SKM-1 (cell line): ENCODE results near the gene P2RY2.
"Not testable (repeated sequence)": the region's sequence is repeated elsewhere in the genome, so short reads cannot be mapped to it uniquely, and the experiment has no call there.

Experiments
- DNase-seq: peaks from one replicate; lab custom pipeline; 2025; ENCODE audit not compliant: unreplicated experiment; lab: John Stamatoyannopoulos, UW

Gene P2RY2

DNA sequence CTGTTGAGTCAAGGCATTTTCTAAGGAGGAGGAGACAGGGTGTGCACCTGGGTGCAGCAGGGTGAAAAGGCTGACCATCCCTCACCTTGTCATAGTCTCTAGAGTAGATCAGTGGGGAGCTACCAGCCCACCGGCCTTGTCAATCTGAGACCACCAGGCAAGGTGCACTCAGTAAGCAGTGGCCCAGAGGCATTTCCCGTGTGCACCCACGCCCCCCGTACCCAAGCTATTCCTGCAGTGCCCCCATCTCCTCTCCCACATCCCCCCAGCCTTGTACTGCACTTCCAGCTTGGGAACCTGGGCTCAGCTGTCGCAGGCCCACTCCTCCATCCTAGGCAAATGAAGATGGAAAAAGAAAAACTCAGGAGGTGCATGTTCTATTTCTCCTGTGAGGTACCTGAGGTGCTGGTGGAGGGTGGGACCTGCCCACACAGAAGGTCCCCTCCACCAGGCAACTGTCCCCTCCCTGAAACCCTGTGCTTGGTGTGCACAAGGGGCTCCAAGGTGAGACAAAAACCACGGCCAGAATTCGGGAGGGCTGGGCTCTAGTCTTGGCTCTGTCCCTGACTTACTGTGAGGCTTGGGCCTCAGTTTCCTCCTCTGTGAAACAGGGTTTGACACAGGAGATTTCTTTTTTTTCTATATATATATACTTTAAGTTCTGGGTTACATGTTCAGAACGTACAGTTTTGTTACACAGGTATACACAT is 8.4 kb downstream of the P2RY2 start:
- no peak for DNase-seq

DNA sequence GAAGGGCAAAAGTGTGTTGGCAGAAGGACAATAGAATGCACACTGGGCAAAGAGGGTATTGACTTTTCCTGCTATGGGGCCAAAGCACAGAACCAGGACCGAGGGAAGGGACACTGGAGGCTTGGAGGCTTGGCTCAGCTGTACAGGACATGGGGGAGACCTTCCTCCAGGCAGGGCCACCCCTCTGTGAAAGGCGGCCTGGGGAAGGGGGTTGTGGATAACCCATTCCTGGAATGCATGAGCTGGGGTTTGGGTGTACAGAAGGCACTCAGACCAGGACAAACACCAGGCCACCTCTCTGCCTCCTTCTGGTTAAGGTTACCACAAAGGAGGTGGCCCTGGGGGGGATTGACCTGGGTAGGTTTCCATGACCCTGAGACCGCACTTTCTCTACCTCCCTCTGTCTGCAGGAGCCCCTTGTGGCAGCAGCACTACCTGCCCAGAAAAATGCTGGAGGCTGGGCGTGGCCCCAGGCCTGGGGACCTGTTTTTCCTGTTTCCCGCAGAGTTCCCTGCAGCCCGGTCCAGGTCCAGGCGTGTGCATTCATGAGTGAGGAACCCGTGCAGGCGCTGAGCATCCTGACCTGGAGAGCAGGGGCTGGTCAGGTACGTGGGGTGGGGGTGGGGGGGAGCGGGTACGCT is 9.6 kb downstream of the P2RY2 start:
- DNase-seq, result no peak

DNA sequence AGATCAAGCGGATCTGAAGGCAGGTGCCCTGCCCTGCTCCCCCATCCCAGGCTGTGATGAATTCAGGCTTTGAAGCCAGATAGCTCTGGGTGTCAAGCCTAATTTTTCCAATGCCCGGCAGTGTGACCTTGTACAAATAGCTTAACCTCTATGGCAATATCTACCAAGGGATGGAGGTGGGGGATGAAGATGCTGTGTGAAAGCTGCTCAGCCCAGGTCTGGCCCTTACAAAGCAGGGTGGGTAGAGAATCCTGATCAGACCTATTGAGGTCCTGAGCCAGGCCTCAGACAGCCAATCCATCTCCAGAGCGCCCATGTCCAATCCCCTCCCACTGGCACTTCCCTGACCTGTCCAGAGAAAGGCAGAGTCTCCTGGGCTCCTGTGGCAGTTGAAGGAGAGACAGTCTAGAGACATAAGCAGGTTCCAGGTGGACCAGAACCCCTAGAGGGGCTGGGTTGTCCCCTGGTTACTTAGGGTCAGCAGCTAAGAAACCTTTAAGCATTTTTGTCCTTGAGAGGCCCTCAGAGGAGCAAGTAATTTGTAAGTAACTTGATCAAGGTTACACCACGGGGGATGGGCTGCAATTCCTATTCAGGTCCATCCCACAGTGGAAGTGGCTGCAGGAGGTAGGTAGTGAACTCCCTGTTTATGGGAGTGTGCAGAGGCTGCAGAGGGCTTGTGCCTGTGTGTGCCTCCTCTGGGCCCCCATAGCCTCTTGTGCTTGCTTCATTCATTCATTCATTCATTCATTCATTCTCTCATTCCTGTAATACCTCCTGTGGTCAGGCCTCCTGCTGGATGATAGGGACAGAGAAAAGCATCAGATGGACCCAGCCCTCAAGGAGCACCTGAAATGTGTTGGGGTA is 10.4 kb downstream of the P2RY2 start:
- no peak for DNase-seq

DNA sequence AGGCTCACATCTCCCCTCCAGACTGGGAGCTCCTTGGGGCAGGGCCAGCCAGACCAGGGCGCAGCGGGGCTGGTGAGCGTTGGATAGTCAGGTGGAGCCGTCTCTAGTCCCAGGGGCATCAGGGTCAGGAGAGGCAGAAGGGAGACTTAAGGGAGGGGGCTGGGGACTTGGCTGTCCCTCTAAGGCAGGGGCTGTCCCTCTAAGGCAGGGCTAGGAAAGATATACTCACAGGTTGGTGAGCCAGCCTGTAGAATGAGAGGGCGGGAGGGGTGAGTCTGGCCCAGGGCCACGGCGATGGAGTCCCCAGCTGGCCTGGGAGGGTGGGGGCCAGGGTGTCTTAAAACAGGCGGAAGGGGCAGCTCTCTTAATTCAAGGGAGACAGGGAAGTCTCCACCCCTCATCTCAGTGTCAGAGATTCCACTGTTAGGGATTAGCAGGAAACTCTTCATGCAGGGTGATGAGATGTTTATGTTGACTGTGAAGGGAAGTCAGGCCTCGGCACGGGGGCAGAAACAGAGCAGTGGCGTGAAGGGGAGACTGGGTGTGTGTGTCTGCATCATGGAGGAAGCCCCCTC is 11.3 kb downstream of the P2RY2 start:
- DNase-seq, result no peak

DNA sequence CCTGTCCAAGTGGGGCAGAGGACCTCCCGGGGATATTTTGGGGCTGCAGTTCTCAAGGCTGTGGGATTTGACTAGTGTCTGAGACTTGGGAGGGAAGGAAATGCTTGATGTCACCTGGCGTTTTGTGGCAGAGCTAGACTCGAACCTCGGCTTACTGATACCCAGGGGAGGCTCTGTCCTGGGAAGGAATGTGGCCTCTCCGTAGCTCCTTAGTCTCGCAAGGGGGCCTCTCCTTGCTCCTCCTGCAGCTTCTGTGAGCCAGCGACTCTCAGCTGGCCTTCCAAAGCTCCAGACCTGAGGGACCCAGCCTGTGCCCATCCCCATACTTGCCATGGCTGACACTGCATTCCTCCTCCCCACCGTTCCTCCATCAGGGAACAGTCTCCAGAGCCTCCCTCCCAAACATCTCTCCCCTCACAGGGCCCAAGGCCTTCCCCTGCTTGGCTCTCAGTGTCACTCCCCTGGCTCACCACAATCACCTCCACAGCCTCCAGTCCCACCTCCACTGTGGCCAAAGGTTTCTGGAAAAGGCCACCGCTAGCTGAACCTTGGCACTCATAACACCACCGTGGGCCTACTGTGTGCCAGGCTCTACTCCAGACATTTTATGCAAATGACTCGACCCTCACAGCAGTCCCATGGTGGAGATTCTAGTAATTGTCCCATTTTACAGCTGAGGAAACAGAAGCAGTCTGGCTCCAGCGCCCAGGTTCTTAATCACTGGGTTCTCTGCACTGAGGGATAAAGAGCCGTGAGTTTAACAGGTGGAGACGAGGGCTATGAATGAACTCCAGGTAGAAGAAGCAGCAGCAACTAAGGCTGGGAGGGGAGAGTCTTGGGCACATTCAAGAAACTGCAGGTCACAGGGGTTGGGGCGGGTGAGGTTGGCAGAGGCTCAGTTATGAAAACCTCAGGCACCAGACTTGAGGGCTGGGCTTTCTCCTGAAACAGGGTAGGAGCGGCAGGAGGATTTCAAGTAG is 12.1 kb downstream of the P2RY2 start:
- no peak for DNase-seq

DNA sequence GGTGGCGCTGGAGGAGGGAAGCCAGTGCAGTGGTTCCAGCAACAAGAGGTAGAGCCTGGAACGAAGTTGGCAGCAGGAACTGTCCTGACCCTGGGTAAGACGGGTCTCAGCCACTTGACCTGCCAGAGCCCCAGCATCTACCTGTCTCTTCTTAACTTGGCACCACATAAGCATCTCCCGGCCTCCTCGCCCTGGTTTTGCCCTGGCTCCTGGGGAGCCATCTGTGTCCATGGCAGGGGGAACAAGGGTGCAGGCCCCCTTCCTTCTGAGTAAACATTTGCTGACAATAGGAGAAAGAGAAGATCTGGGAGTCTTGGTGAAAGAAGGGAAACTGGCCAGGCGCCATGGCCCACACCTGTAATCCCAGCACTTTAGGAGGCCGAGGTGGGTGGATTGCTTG is 12.8 kb downstream of the P2RY2 start:
- DNase-seq, result no peak

DNA sequence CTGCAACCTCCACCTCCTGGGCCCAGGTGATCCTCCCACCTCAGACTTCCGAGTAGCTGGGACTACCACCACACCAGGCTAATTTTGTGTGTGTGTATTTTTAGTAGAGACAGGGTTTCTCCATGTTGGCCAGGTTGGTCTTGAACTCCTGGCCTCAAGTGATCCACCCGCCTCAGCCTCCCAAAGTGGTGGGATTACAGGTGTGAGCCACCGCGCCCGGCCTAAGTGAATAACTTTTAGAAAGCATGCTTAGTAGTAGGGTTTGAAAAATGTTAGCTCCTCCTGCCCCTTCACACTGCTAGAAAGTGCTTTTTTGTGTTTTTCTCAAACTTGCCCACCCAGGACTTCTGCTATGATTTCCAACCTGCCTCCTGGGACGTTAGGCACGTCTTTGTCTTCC is 14.4 kb downstream of the P2RY2 start:
- DNase-seq, result not testable (repeated sequence)

DNA sequence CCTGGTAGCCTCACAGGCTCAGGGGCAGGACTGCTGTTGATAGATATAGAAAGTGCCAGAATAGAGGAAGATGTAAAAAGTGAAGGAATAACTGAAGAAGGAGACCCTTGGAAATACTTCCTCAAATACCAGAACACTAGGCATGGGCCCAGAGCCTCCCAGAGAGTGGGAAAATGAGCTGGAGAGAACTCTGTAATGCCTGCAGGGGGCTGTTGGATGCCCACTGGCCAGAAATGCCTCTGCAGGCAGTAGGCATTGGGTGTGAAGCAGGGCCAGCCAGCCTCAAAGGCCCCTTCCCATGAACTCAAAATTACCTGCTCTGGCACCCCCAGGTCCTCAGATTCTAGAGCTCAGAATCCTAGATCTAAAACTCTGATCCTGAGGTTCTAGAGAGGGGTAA is 15.1 kb downstream of the P2RY2 start:
- no peak for DNase-seq

DNA sequence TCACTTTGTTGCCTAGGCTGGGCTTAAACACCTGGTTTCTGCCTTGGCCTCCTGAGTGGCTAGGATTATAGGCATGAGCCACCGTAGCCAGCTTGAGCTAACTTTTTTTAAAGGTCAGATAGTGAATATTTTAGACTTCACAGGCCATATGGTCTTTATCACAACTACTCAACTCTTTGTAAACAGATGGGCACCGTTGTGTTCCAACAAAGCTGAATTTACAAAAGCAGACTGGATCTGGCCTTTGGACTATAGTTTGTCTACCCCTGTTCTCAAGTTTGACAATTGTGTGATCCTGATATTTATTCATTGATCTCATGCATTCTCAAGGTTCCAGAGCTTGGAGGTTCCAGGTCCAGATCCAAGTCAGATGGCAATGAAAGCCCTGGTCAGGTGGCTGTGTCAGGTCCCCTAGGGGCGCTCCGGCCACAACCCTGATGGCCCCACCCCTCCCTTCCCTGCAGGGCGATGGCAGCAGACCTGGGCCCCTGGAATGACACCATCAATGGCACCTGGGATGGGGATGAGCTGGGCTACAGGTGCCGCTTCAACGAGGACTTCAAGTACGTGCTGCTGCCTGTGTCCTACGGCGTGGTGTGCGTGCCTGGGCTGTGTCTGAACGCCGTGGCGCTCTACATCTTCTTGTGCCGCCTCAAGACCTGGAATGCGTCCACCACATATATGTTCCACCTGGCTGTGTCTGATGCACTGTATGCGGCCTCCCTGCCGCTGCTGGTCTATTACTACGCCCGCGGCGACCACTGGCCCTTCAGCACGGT is 15.8 kb downstream of the P2RY2 start:
- no peak for DNase-seq

DNA sequence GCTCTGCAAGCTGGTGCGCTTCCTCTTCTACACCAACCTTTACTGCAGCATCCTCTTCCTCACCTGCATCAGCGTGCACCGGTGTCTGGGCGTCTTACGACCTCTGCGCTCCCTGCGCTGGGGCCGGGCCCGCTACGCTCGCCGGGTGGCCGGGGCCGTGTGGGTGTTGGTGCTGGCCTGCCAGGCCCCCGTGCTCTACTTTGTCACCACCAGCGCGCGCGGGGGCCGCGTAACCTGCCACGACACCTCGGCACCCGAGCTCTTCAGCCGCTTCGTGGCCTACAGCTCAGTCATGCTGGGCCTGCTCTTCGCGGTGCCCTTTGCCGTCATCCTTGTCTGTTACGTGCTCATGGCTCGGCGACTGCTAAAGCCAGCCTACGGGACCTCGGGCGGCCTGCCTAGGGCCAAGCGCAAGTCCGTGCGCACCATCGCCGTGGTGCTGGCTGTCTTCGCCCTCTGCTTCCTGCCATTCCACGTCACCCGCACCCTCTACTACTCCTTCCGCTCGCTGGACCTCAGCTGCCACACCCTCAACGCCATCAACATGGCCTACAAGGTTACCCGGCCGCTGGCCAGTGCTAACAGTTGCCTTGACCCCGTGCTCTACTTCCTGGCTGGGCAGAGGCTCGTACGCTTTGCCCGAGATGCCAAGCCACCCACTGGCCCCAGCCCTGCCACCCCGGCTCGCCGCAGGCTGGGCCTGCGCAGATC is 16.5 kb downstream of the P2RY2 start:
- DNase-seq, result no peak

DNA sequence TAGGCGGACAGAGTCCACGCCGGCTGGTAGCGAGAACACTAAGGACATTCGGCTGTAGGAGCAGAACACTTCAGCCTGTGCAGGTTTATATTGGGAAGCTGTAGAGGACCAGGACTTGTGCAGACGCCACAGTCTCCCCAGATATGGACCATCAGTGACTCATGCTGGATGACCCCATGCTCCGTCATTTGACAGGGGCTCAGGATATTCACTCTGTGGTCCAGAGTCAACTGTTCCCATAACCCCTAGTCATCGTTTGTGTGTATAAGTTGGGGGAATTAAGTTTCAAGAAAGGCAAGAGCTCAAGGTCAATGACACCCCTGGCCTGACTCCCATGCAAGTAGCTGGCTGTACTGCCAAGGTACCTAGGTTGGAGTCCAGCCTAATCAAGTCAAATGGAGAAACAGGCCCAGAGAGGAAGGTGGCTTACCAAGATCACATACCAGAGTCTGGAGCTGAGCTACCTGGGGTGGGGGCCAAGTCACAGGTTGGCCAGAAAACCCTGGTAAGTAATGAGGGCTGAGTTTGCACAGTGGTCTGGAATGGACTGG is 17.2 kb downstream of the P2RY2 start:
- DNase-seq, result no peak

DNA sequence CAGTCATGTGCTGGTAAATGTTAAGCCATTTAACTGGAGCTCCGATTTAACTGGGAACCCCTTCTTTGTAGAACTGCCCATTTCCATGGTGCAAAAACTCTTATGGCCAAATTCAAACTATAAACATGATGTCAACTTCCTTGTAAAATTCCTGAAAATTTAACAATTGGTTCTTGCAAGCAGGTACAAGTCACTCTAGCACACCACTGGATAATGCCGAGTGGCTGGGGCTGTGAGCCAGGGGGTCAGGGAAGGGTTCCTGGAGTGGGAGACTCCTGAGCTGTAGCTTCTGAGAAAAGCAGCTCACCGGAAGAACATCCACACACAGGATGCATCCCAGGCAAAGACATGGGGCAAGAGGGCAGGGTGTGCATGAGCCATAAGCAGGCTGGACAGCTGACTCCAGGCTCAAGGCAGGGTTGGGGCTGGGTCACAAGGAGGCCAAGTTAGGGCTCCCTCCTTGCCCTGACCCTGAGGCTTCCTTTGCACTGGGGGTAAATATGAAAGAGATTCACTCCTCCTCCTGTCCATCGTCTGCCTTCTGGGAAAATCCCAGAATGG is 18.2 kb downstream of the P2RY2 start:
- no peak for DNase-seq

DNA sequence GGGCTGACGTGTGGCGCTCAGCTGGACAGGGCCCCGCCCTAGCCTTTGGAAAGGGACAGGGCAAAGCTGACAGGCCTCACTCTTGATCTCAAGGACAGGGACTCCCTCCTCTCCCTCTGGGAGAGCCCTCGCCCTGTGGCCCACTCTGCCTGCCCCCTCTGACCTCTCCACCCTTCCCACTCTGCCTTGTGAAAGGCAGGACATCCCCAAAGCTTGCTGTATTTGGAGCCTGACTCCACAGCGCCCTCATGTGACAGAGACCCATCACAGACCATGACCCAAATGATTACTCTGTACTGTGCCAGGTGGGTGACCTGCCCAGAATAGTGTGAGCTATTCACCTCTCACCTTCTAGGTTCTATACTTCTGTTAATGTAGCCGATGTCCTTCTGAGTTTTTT is 18.8 kb downstream of the P2RY2 start:
- DNase-seq, result peak; percentile 31

DNA sequence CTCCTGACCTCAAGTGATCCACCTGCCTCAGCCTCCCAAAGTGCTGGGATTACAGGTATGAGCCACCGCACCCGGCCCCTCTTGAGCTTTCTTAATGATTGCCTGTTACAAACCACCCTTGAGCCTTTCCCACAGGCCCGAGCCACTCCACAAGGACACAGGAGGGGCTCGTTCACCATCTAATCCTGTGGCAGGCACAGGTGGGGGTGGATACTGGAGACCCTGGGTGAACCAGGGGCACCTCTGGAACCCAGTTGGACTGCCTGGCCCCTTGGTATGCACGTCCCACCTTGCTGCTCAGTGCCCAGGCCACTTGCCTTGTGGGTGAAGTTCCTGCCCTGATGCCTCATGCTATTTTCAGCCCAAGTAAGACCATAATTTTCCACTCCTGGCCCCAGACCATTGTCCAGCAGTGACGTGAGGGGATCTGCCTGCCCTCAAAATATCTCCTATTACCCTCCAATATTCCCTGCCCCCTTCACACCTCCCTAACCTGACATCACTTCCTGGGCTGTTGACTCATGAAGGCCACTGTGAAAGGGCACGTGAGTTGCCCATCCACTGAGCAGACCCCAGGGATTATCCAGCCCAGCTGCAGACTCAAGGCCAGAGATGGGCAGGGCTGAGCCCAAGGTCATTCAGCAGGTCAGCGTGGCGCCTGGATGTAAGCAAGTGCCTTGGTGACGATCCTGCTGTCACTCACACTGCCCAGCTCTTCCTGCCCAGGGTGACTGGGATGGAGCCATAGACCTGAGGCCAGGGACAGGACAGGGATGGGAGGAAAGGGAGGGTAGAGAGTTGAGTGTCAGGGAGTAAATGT is 19.6 kb downstream of the P2RY2 start:
- DNase-seq, result no peak

DNA sequence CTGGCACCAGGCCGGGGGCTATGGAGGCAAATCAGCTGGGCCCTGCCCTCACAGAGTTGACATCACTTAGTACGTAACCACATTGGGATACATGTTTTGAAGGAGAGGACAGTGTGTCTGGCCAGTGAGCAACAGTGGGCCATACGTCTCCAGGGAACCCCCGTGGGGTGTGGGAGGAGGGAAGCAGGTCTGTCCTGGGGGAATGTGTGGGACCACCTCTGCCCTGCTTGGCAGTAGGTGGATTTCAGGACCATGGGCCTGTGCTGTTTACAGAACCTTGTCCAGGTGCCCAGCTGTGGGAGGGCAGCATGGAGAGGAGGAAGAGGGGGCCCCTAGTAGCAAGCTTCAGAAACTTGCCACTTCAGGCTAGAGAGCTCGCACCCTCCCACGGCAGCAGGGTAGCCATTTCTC is 21.0 kb downstream of the P2RY2 start:
- no peak for DNase-seq

DNA sequence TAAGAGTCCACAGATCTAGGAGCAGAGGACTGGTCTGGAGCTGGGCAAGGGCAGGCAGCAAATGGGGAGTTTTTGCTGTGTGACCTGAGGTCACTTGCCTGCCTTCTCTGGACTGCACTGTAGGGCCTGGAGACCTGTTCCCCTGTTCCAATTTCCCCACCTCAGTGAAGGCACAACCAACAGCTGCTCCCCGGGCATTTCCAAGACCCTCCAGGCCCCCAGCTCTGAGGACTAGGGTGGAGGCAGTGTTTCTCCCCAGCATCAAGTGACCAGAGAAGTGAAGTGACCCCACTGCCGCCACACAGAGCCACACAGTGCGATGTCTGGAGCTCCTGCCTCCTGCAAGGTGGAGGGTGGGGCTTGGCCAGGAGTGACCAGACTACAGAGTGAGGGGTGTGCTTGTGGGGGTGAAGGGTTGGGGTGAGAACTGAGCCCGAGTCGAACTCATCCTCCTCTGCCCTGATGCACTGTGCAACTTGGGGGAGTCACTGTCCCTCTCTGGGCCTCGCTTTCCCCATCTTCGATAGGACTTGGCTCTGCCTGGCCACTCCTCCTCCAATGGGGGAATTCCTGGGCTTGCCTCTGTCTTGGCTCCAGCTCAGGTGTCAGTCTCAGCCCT is 21.6 kb downstream of the P2RY2 start:
- no peak for DNase-seq

DNA sequence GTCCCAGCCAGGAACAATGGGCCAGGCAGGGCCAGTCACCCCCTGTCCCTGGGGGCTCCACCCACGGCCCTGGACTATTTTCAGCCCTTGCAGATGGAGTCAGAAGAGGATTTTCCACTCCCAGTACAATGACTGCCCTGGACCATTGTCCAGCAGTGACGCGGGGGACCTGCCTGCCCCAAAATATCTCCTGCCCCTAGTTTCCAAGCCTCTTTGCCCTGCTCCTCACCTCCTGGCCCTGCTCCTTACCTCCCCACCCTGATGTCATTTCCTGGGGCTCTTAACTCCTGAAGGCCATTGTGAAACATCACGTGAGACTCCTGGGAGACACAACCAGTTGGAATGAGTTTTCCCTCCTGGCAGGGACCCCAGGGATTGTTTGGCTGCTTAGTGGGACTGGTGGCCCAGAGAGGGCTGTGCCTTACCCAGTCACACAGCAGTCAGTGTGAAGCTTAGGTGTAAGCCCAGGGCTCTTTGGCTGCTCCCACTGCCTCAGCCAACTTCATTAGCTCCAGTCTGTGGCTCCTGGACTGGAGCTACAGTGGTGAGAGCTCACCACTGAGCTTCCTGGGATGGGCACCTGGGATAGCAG is 22.2 kb downstream of the P2RY2 start:
- DNase-seq, result no peak
